ENCODE measurements around the gene ALB.

The ALB gene

GRCh38 chr4:73451981-73452747, 48.1 kb downstream of the ALB start:
- TF ChIP-seq CTCF (conservative IDR thresholded peaks at IDR 0.05; ENCODE audit: control insufficient read depth, insufficient read depth, low read depth, low read length), result no peak
- DNase-seq (ENCODE audit: low read depth), result peak; percentile 6
- no peak overlapping the region for H3K4me3 ChIP-seq (ENCODE audit: control insufficient read depth, low read depth, low read length)

GRCh38 chr4:73452953-73453700, 49.0 kb downstream of the ALB start:
- no peak overlapping the region for H3K4me3 ChIP-seq (ENCODE audit: control insufficient read depth, low read depth, low read length)
- DNase-seq (ENCODE audit: low read depth), result no peak
- TF ChIP-seq CTCF (conservative IDR thresholded peaks at IDR 0.05; ENCODE audit: control insufficient read depth, insufficient read depth, low read depth, low read length), result no peak

GRCh38 chr4:73453701-73454005, 49.6 kb downstream of the ALB start:
- no peak for DNase-seq (ENCODE audit: low read depth)
- TF ChIP-seq CTCF (conservative IDR thresholded peaks at IDR 0.05; ENCODE audit: control insufficient read depth, insufficient read depth, low read depth, low read length), result no peak

GRCh38 chr4:73454920-73455319, 50.8 kb downstream of the ALB start:
- no peak for TF ChIP-seq CTCF (conservative IDR thresholded peaks at IDR 0.05; ENCODE audit: control insufficient read depth, insufficient read depth, low read depth, low read length)
- DNase-seq (ENCODE audit: low read depth), result no peak

More at GRCh38 chr4:73453701-73454005, 49.6 kb downstream of the ALB start:
- H3K4me3 ChIP-seq (ENCODE audit: control insufficient read depth, low read depth, low read length), result no peak overlapping the region

GRCh38 chr4:73456177-73457022, 52.3 kb downstream of the ALB start:
- TF ChIP-seq CTCF (conservative IDR thresholded peaks at IDR 0.05; ENCODE audit: control insufficient read depth, insufficient read depth, low read depth, low read length), result no peak
- no peak for DNase-seq (ENCODE audit: low read depth)

More at GRCh38 chr4:73454920-73455319, 50.8 kb downstream of the ALB start:
- H3K4me3 ChIP-seq (ENCODE audit: control insufficient read depth, low read depth, low read length), result no peak overlapping the region

GRCh38 chr4:73458184-73459047, 54.3 kb downstream of the ALB start:
- no peak overlapping the region for H3K4me3 ChIP-seq (ENCODE audit: control insufficient read depth, low read depth, low read length)
- no peak for DNase-seq (ENCODE audit: low read depth)
- no peak for TF ChIP-seq CTCF (conservative IDR thresholded peaks at IDR 0.05; ENCODE audit: control insufficient read depth, insufficient read depth, low read depth, low read length)

More at GRCh38 chr4:73456177-73457022, 52.3 kb downstream of the ALB start:
- no peak overlapping the region for H3K4me3 ChIP-seq (ENCODE audit: control insufficient read depth, low read depth, low read length)

Measured in fibroblast of mammary gland (primary cell).